Measurements from ENCODE around the gene PXK.
A peak's percentile ranks its signal among the peaks of the same experiment; 100 is the strongest.
"Not testable (repeated sequence)": the region's sequence is repeated elsewhere in the genome, so short reads cannot be mapped to it uniquely, and the experiment has no call there.

PXK gene

DNA sequence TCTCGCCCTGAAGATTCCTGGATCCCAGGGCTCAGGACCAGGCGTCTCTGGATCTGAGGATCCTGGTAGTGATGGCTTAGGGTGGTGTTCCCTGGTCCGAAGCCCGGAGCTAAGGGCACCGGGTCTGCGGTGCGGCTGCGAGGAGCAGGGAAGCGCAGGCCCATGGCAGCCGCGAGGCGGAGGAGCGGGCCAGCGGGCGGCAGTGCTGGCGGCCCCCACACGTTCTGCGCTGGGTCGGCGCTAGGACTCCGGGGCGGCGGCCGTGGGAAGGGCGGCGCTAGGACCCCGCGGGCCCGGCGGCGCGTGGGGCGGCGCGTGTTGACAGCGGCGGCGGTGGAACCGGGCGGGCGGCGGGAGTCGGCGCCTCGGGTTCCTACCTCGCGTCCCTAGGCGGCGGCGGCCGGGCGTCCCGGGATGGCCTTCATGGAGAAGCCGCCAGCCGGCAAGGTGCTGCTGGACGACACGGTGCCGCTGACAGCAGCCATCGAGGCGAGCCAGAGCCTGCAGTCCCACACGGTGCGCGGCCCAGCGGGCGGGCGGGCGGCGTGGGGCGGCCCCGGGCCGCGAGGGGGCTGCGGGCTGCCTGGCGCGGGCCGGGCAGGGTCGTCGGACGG is at the start of gene PXK:
PXK (plus strand) TSS at position 318 of the 614 bp plus-strand sequence; CDS start at position 415, 97 bp downstream.
- peak; percentile 50 for DNase-seq (ENCODE audit: low read depth, low spot score)

DNA sequence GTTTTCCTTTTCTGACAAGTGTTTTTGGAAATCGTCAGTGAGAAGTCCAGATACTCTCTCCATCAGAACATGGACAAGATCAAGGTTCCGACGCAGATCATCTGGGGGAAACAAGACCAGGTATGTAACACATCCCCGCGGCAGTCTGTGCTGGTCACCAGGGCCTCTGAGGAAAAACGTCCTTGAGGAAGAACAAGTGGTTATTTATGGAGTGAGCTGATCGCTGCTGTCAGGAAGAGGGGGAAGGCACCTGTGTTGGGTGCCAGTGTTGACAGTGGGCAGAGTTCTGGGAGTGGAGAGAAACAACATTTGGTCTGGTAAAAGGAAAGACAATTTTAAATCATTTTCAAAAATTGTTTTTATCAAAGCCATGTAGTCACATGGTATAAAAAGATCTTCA is 47.4 kb upstream of the PXK start:
- DNase-seq (ENCODE audit: low read depth, low spot score): no peak

- no peak for DNase-seq (ENCODE audit: low read depth, low spot score)
Observed at GRCh38 chr3:58287354-58287753, 45.3 kb upstream of the PXK start.

- DNase-seq (ENCODE audit: low read depth, low spot score): no peak
Observed at GRCh38 chr3:58288011-58288728, 44.5 kb upstream of the PXK start.

- not testable (repeated sequence) for DNase-seq (ENCODE audit: low read depth, low spot score)
Observed at GRCh38 chr3:58288964-58289613, 43.6 kb upstream of the PXK start.

DNA sequence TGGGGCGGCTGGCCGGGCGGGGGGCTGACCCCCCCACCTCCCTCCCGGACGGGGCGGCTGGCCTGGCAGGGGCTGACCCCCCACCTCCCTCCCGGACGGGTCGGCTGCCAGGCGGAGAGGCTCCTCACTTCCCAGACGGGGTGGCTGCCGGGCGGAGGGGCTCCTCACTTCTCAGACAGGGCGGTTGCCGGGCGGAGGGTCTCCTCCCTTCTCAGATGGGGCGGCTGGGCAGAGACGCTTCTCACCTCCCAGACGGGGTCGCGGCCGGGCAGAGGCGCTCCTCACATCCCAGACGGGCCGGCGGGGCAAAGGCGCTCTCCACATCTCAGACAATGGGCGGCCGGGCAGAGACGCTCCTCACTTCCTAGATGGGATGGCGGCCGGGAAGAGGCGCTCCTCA is 42.2 kb upstream of the PXK start:
- DNase-seq (ENCODE audit: low read depth, low spot score): not testable (repeated sequence)

GRCh38 chr3:58291671-58292338 is 40.9 kb upstream of the PXK start:
- no peak for DNase-seq (ENCODE audit: low read depth, low spot score)

DNA sequence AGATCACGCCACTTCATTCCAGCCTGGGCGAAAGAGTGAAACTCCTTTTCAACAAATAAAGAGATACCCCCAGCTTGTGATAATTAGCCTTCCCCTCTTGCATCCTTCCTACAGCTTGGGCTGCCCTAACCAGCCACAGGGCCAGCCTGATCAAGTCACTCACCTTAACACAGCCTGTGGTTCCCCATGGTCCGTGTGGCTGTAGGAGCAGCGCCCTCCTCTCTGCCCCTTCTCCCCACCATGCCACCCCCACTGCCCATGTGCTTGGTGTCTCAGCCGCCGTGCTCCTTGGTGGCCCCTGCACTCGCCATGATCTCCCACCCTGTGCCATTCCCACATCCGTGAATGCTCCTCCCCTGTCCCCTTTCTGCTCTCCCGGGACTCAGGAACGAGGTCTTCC is 39.8 kb upstream of the PXK start:
- no peak for DNase-seq (ENCODE audit: low read depth, low spot score)

DNA sequence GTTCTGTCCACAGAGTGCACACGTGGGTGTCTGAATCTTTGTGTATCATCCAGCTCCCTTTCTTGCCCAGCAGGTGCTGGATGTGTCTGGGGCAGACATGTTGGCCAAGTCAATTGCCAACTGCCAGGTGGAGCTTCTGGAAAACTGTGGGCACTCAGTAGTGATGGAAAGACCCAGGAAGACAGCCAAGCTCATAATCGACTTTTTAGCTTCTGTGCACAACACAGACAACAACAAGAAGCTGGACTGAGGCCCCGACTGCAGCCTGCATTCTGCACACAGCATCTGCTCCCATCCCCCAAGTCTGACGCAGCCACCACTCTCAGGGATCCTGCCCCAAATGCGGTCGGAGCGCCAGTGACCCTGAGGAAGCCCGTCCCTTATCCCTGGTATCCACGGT is 39.2 kb upstream of the PXK start:
- no peak for DNase-seq (ENCODE audit: low read depth, low spot score)

DNA sequence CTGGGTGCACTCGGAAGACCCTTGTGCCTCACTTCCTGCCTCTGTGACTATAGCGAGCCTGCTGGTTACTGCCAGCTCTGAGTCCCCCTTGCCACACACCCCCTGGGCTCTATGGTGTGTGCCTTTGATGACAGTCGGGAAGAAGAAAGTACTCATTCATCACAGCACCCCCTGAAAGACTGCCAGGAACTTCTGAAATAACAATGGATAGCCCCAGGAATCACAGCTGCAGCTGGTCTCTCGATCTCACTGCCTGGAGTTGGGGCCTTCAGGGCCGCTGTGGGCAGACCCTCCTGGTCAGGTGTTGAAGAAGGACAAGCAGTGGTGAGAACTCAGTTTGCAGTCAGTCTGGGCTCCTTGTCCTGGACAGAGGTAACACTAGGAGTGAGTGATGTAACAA is 36.4 kb upstream of the PXK start:
- no peak for DNase-seq (ENCODE audit: low read depth, low spot score)

- no peak for DNase-seq (ENCODE audit: low read depth, low spot score)
Observed at GRCh38 chr3:58296843-58297242, 35.8 kb upstream of the PXK start.

DNA sequence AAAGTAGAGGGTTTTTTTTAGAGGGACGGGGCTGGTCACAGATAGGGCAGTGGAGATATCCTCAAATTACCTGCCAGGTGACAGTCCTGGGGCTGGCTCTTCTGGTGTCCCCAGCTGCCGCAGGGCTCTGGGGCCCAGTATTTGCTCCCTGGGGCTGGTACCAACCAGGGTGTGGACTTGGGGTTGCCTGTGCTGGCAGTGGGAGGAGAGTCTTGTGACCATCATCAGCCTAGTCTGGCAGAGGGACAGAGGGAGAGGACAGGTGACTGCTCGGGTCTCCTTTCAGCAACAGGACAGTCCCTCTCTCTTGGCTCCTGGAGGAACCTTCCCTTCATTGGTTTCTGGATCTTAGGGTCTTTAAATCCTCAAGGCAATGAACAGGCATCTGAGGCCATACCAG is 34.5 kb upstream of the PXK start:
- no peak for DNase-seq (ENCODE audit: low read depth, low spot score)

GRCh38 chr3:58299075-58299474 is 33.6 kb upstream of the PXK start:
- no peak for DNase-seq (ENCODE audit: low read depth, low spot score)

GRCh38 chr3:58299839-58300516 is 32.7 kb upstream of the PXK start:
- DNase-seq (ENCODE audit: low read depth, low spot score): no peak

GRCh38 chr3:58305882-58306711 is 26.6 kb upstream of the PXK start, which contains the start of the genes HTD2 and RPP14:
HTD2 (plus strand) TSS chr3:58306520; CDS start chr3:58317614, 11,094 bp downstream.
RPP14 (plus strand) TSS chr3:58306245; CDS start chr3:58310330, 4,085 bp downstream.
- peak; percentile 96 for DNase-seq (ENCODE audit: low read depth, low spot score)

DNA sequence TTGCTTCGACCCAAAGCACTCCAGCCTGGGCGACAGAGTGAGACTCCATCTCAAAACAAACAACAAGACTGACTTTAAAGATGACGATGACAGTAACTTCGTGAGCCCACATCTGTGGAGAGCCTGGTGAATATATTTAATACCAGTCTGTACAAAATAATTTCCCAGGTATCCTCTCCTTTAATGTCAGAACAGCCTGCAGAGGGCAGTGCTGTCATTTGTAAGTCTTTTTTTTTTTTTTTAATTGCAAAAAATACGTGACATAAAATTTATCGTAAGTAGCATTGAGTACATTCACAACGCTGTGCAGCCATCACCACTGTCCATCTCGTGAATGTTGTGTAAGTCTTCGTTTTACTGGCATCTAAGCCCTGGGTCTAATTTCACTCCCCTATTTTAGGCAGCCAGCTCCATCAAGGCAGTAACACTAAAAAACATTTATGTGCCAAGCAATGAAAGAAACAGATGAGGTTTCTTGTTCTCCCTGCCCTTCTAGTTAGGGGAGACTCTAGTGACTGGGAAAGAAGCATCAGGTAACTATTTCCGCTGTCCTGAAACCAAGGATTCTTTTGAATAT is 25.0 kb upstream of the PXK start:
- DNase-seq (ENCODE audit: low read depth, low spot score): no peak

- DNase-seq (ENCODE audit: low read depth, low spot score): no peak
Observed at GRCh38 chr3:58308728-58309127, 24.0 kb upstream of the PXK start.

DNA sequence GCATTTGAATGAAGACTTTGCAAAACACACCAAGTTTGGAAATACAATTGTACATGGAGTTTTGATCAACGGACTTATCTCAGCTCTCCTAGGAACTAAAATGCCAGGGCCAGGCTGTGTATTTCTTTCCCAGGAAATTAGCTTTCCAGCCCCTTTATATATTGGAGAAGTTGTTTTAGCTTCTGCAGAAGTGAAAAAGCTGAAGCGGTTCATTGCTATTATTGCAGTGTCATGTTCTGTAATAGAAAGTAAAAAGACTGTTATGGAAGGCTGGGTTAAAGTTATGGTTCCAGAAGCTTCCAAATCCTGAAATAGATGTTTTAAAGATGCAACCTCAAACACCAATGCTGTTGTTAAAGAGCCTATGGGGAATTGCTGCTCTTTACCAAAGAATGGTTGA is 14.9 kb upstream of the PXK start:
- DNase-seq (ENCODE audit: low read depth, low spot score): no peak

- DNase-seq (ENCODE audit: low read depth, low spot score): no peak
Observed at GRCh38 chr3:58321791-58322190, 10.9 kb upstream of the PXK start.

- no peak for DNase-seq (ENCODE audit: low read depth, low spot score)
Observed at GRCh38 chr3:58322793-58323192, 9.9 kb upstream of the PXK start.

Measured in activated CD4-positive, CD25-positive, alpha-beta regulatory T cell treated with anti-CD3 and anti-CD28 coated beads, Interleukin-2, amount 50 U/mL, for 16 hours (primary cell).